Natural killer cell (primary cell): ENCODE data around the gene TMPRSS6. TPM values are rescaled to one million over a fixed set of nuclear protein-coding genes. Genes with fewer than 3 reads are reported as not detected.

ENCODE experiments used
- ATAC-seq, 3 donors: fragments of 150-1000 bp in 2 of 3; fragments of 200-7000 bp in 1 of 3; cut with Tn5 transposase; 1 replicate in 1 of 3; 2 replicates in 2 of 3; pipeline ENCODE4 v1.10.0; 2021; ENCODE audit warnings: mild to moderate bottlenecking in 2 of 3, moderate library complexity in 2 of 3
- DNase-seq, 2 donors: peaks; one replicate each; pipeline versions ENCODE4 v3.0.0 to v3.0.0-alpha.2; 2013 to 2021; ENCODE audit warnings: mixed read lengths in 1 of 2
- H3K27ac ChIP-seq: one replicate; pipeline ENCODE4 v1.5.1; 2013; ENCODE audit warnings: mild to moderate bottlenecking, low read length
- H3K27me3 ChIP-seq: one replicate; pipeline ENCODE4 v1.6.1; 2013; ENCODE audit warnings: low read length; ENCODE audit not compliant: control insufficient read depth, insufficient read depth
- H3K36me3 ChIP-seq: one replicate; pipeline ENCODE4 v1.6.1; 2013; ENCODE audit warnings: low read length; ENCODE audit not compliant: control insufficient read depth, insufficient read depth
- H3K4me1 ChIP-seq: one replicate; pipeline ENCODE4 v1.6.1; 2013; ENCODE audit warnings: low read length; ENCODE audit not compliant: control insufficient read depth, insufficient read depth
- H3K4me3 ChIP-seq: one replicate; pipeline ENCODE4 v1.5.1; 2013; ENCODE audit warnings: low read length
- H3K9me3 ChIP-seq: one replicate; pipeline ENCODE4 v1.6.1; 2013; ENCODE audit warnings: low read length; ENCODE audit not compliant: control insufficient read depth, insufficient read depth
- H3K27ac Mint-ChIP-seq, 2 donors: one replicate each; pipeline ENCODE4 v1.8.0; 2022; ENCODE audit warnings: mild to moderate bottlenecking in 2 of 2, mixed read lengths in 2 of 2, moderate library complexity in 1 of 2
- H3K27me3 Mint-ChIP-seq, 2 donors: one replicate each; pipeline ENCODE4 v1.8.0; 2022; ENCODE audit warnings: low read depth in 2 of 2, mixed read lengths in 2 of 2
- H3K36me3 Mint-ChIP-seq: one replicate; pipeline ENCODE4 v1.8.0; 2022; ENCODE audit warnings: mixed read lengths
- H3K4me1 Mint-ChIP-seq, 2 donors: one replicate each; pipeline ENCODE4 v1.8.0; 2022; ENCODE audit warnings: mixed read lengths in 2 of 2
- H3K4me3 Mint-ChIP-seq: one replicate; pipeline ENCODE4 v1.8.0; 2022; ENCODE audit warnings: mild to moderate bottlenecking, moderate library complexity, mixed read lengths
- H3K9me3 Mint-ChIP-seq, 2 donors: one replicate each; pipeline ENCODE4 v1.8.0; 2022; ENCODE audit warnings: mixed read lengths in 2 of 2
- CTCF ChIP-seq: fragments of 200-600 bp; IDR thresholded peaks from one replicate; pipeline ENCODE4 v1.8.0; 2022; ENCODE audit warnings: antibody characterized with exemption
- WGBS: methylation state at CpG from one replicate; pipeline ENCODE4 v1.1.7; 2013; ENCODE audit warnings: missing lambda C conversion rate; ENCODE audit not compliant: insufficient coverage; 5-methylcytosine and 5-hydroxymethylcytosine counted together
- intact Hi-C: fragments of 100-400 bp; cut with micrococcal nuclease; formaldehyde crosslinking; loops from one replicate; pipeline ENCODE4 v1.14.2; 2022
- total RNA-seq, 4 donors: library from RNA; stranded (reverse); fragments of 120-200 nt in 1 of 4; gene quantifications; one replicate each; pipeline versions ENCODE4 v1.2.3 to v1.2.4, GENCODE V29; 2013 to 2022

The TMPRSS6 gene
- total RNA-seq, 3 donors from 2014 or later (not counting 1 experiment from before 2014, with no cell fraction given): 1.1 to 4.7 (median 3.4) TPM

DNA sequence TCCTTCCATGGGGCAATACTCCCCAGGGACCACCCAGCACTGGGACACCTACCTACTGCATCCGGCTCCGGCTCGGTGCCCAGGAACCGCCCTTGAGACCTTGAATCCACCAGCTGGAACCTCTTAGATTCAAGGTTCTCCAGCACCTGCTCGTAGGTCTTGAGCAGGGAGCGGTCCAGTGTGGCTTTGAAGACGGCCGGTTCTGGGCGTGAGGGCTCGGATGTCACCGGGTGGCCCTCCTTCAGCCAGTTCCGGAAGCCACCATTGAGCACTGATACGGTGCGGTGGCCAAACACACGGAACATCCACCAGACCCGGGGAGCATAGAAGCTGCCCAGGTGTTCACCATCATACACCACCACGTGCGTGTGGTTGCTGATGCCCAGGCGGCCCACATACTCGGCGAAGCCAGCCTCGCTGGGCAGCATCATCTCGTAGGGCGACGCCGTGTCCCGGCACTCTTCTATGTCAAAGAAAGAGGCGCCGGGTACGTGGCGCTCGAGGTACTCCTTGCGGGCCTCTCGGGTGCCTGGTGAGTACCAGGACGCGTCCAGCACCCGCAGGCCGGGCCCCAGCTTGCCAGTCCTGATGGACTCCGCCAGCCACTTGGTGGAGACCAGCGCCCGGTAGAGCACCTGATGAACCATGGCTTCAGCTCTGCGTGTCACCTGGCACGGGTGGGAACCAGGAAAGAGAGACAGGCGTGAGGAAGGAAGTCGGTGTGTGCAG lies 91.3 kb downstream of the TMPRSS6 start:
- 90% methylated on average over 45 of the region's 45 CpGs for WGBS
- Mint-ChIP-seq H3K27ac (peak overlapping the region in 1 of 2 donors; percentile 62), H3K4me3 (peak overlapping the region; percentile 85), H3K4me1 (peaks cover 12 to 25% of the 10 kb centered on the region in 2 donors), H3K9me3 (no peaks in the 10 kb centered on the region), H3K27me3 (no peaks in the 10 kb centered on the region), H3K36me3 (no peaks in the 10 kb centered on the region)
- ATAC-seq (no peak), DNase-seq (no peak)
- Histone ChIP-seq H3K4me1 (peaks cover 33% of the 10 kb centered on the region), H3K27me3 (no peaks in the 10 kb centered on the region), H3K27ac (no peak overlapping the region), H3K9me3 (no peaks in the 10 kb centered on the region), H3K36me3 (no peaks in the 10 kb centered on the region), H3K4me3 (peak overlapping the region; percentile 50)
- intact Hi-C loops: no loop called here
- TF ChIP-seq CTCF: no peak

DNA sequence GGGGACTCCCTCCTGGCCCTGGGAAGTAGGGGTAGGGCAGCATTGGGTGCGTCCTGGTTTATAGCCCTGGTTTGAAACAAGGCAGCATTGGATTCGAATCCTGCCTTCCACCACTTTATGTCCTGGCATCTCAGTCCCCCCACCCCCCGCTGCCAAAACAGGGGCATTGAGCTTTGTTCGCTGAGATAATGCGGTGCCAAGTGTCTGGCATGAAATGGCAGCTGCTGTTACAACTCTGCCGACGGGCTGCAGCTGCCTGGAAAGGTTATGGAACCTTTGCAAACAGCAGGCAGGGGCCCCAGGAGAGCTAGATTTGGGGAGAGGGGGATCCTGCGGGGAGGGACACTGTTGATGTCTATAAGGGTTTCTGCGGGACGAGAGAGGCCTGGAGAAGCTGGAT lies 92.2 kb downstream of the TMPRSS6 start:
- no peaks in the 10 kb centered on the region for H3K9me3 Mint-ChIP-seq
- peaks cover 11 to 24% of the 10 kb centered on the region in 2 donors for H3K4me1 Mint-ChIP-seq
- WGBS: over 99% methylated on average over 10 of the region's 10 CpGs
- ATAC-seq (no peak), DNase-seq (no peak)
- Histone ChIP-seq H3K27me3 (no peaks in the 10 kb centered on the region), H3K4me3 (no peak overlapping the region), H3K9me3 (no peaks in the 10 kb centered on the region), H3K4me1 (peaks cover 32% of the 10 kb centered on the region), H3K27ac (no peak overlapping the region), H3K36me3 (no peaks in the 10 kb centered on the region)
- no peaks in the 10 kb centered on the region for H3K27me3 Mint-ChIP-seq
- TF ChIP-seq CTCF: no peak
- no peak overlapping the region for H3K27ac Mint-ChIP-seq
- intact Hi-C loops: no loop called here
- H3K36me3 Mint-ChIP-seq: no peaks in the 10 kb centered on the region
- peak overlapping the region; percentile 35 for H3K4me3 Mint-ChIP-seq

DNA sequence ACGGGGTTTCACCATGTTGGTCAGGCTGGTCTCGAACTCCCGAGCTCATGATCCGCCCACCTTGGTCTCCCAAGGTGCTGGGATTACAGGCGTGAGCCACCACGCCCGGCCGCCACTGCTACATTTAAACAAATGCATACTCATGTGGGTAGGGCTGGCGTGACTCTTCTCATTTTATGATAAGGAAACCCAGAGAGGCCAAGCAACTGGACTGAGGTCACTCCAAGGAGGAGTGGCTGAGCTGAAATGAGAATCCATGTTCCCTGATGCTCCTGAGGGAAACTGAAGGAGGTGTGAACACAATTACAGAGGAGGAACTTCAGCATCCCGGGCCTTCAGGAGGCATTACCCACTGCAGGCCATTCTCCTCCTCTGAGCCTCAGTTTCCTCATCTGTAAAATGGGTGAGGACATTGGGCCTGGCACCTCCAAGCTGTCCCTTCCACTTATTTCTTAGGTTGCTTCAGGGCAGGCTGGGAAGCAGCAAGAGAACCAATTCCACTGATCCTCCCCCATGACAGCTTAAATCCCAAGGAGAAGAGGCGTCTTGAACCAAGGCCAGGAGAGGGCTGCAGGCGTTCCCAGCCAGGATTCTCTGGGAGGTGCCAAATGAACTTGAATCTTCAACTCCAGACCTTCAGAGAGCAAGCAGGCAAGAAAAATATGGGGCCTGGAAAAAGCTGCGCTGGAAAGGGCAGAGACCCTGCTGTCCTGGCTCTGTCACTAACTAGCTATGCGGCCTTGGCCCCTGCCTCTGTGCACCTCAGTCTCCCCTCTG lies 93.2 kb downstream of the TMPRSS6 start:
- Histone ChIP-seq H3K9me3 (no peaks in the 10 kb centered on the region), H3K27ac (no peak overlapping the region), H3K36me3 (no peaks in the 10 kb centered on the region), H3K4me1 (peaks cover 23% of the 10 kb centered on the region), H3K27me3 (no peaks in the 10 kb centered on the region), H3K4me3 (no peak overlapping the region)
- no peak for DNase-seq
- no peaks in the 10 kb centered on the region for H3K9me3 Mint-ChIP-seq
- no peak for ATAC-seq
- H3K36me3 Mint-ChIP-seq: no peaks in the 10 kb centered on the region
- no peak for TF ChIP-seq CTCF
- no peaks in the 10 kb centered on the region for H3K27me3 Mint-ChIP-seq
- intact Hi-C loops: no loop called here
- 95% methylated on average over 14 of the region's 14 CpGs for WGBS
- peaks cover 4 to 16% of the 10 kb centered on the region in 2 donors for H3K4me1 Mint-ChIP-seq
- H3K27ac Mint-ChIP-seq: no peak overlapping the region
- no peak overlapping the region for H3K4me3 Mint-ChIP-seq
